Measurements from ENCODE around the gene TBC1D22A.

TBC1D22A gene

DNA sequence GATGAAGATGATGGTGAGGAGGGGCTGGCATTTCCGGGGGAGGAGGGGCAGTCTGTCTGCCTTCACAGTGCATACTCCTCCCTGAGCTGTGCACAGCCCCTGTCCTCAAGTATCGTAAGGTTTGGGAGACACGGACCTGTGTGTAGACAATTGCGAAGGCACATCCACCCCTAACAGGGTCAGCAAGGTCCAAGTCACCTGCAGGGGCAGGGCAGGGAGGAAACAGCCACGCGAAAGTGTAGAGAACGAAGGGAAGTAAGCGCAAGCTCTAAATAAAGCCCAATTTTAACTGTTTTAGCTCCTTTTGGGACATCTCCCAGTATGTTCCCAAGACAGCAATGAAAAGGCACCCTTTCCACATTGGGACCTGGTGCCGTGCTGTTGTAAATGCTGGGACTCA is 448.2 kb downstream of the TBC1D22A start:
- H3K27ac ChIP-seq (ENCODE audit: low read length): no peak overlapping the region
- no peaks in the 10 kb centered on the region for H3K27me3 ChIP-seq (ENCODE audit: insufficient read depth, low read length)
- no peak overlapping the region for H3K4me3 ChIP-seq (ENCODE audit: low read length)
- H3K36me3 ChIP-seq (ENCODE audit: insufficient read depth, low read depth, low read length): no peaks in the 10 kb centered on the region
- H3K4me1 ChIP-seq (ENCODE audit: insufficient read depth, low read length): no peaks in the 10 kb centered on the region
- peaks cover 13% of the 10 kb centered on the region; the same call in 1 of the 2 replicates for H3K9me3 ChIP-seq (ENCODE audit: insufficient read depth, low read depth, low read length)
- H3K9ac ChIP-seq (ENCODE audit: low read depth, low read length): no peak overlapping the region

DNA sequence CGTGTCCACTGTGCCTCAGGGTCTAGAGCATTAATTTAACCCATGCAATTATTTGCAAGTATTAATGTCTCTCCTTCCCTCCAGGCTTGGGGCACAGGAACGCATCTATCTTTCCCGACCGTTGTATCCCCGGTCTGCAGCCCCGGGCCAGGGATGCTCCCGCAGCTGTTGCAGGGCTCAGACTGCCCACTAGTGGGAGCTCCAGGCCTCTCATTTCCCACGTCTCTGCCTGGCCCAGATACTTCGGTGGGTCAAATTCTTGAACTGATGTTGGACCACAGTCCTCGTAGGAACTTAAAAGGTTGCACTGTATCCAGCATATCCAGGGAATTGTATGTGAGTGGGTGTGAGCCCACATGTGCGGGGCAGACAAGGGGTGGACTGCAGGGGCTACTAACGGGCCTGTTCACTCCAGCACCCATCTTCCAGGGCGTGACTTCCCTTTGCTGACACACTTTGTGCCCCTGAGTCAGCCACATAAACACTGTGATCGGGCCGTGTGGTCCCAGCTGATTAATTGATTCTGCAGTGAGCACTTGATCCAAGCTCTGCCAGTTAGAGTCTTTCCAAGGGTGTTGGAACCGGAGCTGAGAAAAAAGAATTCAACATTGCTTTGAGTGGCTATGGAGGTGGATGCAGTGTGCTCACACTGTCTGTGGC is 451.3 kb downstream of the TBC1D22A start:
- no peak overlapping the region for H3K27ac ChIP-seq (ENCODE audit: low read length)
- H3K36me3 ChIP-seq (ENCODE audit: insufficient read depth, low read depth, low read length): no peaks in the 10 kb centered on the region
- no peak overlapping the region for H3K4me3 ChIP-seq (ENCODE audit: low read length)
- H3K27me3 ChIP-seq (ENCODE audit: insufficient read depth, low read length): no peaks in the 10 kb centered on the region
- no peak overlapping the region for H3K9ac ChIP-seq (ENCODE audit: low read depth, low read length)
- H3K4me1 ChIP-seq (ENCODE audit: insufficient read depth, low read length): no peaks in the 10 kb centered on the region
- peaks cover 13% of the 10 kb centered on the region; the same call in 1 of the 2 replicates for H3K9me3 ChIP-seq (ENCODE audit: insufficient read depth, low read depth, low read length)

DNA sequence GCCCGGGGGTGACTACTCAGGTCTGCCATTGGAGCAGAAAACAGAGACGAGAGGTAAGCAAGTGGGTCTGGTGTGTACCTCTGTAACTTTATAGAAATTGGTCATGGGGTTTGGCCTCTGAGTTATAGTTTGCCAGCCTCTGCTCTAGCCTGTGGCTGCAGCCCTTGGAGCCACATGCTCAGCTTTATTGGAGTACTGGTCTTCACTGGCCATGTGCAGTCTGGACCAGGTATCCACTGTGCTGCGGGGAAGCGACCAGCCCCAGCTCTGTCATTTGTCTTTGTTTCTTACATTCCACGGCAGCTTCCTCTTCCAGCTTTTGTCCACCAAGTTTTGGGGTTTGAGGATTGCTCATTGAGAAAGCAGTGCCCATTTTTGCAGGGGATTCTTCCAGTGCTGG is 453.4 kb downstream of the TBC1D22A start:
- Histone ChIP-seq H3K4me1 (ENCODE audit: insufficient read depth, low read length) (no peaks in the 10 kb centered on the region), H3K27me3 (ENCODE audit: insufficient read depth, low read length) (no peaks in the 10 kb centered on the region), H3K27ac (ENCODE audit: low read length) (no peak overlapping the region), H3K36me3 (ENCODE audit: insufficient read depth, low read depth, low read length) (no peaks in the 10 kb centered on the region), H3K4me3 (ENCODE audit: low read length) (no peak overlapping the region), H3K9me3 (ENCODE audit: insufficient read depth, low read depth, low read length) (peaks cover 16% of the 10 kb centered on the region; the same call in 1 of the 2 replicates), H3K9ac (ENCODE audit: low read depth, low read length) (no peak overlapping the region)

DNA sequence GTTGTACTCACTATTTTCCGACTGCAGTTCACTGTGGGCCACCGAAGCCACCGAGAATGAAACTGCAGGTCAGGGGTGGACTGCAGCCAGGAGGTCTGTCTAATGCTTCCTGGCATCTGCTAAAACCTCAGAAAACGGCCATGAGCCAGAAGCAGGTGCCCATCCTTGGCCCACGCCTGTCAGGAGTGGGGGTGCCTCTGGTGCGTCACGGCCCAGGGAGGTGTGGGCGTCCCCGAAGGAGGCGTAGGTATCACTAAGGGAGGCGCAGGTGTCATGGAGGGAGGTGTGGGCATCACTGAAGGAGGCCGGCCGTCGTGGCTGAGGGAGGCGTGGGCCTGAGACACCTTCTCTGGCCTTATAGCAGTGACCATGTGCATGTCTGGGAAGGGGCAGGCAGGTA is 456.2 kb downstream of the TBC1D22A start:
- Histone ChIP-seq H3K4me3 (ENCODE audit: low read length) (no peak overlapping the region), H3K36me3 (ENCODE audit: insufficient read depth, low read depth, low read length) (no peaks in the 10 kb centered on the region), H3K4me1 (ENCODE audit: insufficient read depth, low read length) (no peaks in the 10 kb centered on the region), H3K27ac (ENCODE audit: low read length) (no peak overlapping the region), H3K9me3 (ENCODE audit: insufficient read depth, low read depth, low read length) (0 out of 2 replicates have a peak, but pooled peaks cover 3% of the 10 kb centered on the region), H3K9ac (ENCODE audit: low read depth, low read length) (no peak overlapping the region), H3K27me3 (ENCODE audit: insufficient read depth, low read length) (no peaks in the 10 kb centered on the region)

DNA sequence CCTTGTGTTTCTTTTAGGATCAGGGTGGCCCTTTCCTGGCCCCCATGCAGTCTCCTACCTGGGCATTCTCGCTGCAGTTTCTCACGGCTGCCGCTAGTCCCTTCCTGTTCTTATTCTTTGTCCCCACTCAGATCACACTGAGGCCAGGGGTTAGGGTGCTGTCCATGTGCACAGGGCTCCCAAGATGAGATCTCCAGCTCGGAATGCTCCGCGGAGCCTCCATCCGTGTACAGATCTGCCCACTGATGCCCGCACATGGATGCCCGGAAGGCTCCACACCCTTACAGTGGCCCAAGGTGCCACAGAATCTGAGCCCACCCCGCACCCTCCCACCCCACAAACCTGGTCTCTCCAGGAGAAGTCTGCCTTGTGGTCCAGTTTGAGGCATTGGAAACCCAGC is 457.3 kb downstream of the TBC1D22A start:
- 0 out of 2 replicates have a peak, but pooled peaks cover 3% of the 10 kb centered on the region for H3K9me3 ChIP-seq (ENCODE audit: insufficient read depth, low read depth, low read length)

DNA sequence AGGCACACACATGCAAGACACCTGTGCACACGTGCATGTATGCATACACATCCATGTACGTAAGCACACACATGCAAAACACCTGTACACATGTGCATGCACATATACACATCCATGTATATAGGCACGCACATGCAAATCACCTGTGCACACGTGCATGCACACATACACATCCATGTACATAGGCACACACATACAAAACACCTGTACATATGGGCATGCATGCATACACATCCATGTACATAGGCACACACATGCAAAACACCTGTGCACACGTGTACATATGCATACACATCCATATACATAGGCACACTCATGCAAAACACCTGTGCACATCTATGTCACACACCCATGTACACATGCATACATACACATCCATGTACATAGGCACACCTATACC is 458.3 kb downstream of the TBC1D22A start:
- Histone ChIP-seq H3K27ac (ENCODE audit: low read length) (no peak overlapping the region), H3K9me3 (ENCODE audit: insufficient read depth, low read depth, low read length) (0 out of 2 replicates have a peak, but pooled peaks cover 3% of the 10 kb centered on the region), H3K36me3 (ENCODE audit: insufficient read depth, low read depth, low read length) (no peaks in the 10 kb centered on the region)

More for the DNA sequence above, 457.3 kb downstream of the TBC1D22A start:
- Histone ChIP-seq H3K4me3 (ENCODE audit: low read length) (no peak overlapping the region), H3K9ac (ENCODE audit: low read depth, low read length) (no peak overlapping the region), H3K36me3 (ENCODE audit: insufficient read depth, low read depth, low read length) (no peaks in the 10 kb centered on the region), H3K4me1 (ENCODE audit: insufficient read depth, low read length) (no peaks in the 10 kb centered on the region), H3K27me3 (ENCODE audit: insufficient read depth, low read length) (no peaks in the 10 kb centered on the region), H3K27ac (ENCODE audit: low read length) (no peak overlapping the region)

DNA sequence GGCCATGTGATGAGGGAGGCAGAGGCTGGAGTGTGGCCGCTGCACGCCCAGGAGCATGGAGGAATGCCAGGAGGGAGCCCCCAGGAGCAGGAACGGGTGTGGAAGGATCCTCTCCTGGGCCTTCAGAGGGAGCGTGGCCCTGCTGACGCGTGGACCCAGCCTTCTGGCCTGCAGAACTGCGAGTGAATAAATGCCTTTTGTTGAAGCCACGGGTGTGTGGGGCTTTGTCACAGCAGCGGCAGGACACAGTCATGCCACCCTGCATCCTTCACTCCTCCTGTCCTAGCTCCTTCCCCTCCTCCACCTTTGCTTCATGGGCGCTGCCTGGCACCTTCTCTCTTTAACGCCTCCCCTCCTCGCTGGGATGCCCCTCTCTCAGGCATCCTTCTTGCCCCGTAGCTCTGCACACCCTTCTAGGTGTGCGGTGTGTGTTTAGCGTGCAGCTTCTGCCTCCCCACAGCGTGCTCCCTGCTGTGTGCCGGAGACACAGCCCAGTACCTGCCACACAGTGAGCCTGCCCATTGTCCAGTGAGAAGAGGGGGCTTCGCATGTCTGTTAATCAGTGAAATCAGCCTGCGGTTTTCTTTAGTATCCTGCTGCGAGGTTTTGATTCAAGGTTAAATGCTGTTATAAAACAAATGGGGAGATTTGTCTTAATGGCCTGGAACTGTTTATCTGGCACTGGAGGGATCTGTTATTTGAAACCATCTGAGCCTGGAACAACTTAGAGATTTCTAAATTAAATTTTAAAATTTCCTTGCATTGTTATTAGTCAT is 459.6 kb downstream of the TBC1D22A start:
- Histone ChIP-seq H3K9ac (ENCODE audit: low read depth, low read length) (no peak overlapping the region), H3K27me3 (ENCODE audit: insufficient read depth, low read length) (no peaks in the 10 kb centered on the region), H3K4me1 (ENCODE audit: insufficient read depth, low read length) (no peaks in the 10 kb centered on the region), H3K9me3 (ENCODE audit: insufficient read depth, low read depth, low read length) (0 out of 2 replicates have a peak, but pooled peaks cover 3% of the 10 kb centered on the region), H3K27ac (ENCODE audit: low read length) (no peak overlapping the region), H3K4me3 (ENCODE audit: low read length) (no peak overlapping the region), H3K36me3 (ENCODE audit: insufficient read depth, low read depth, low read length) (no peaks in the 10 kb centered on the region)

More for the DNA sequence above, 458.3 kb downstream of the TBC1D22A start:
- Histone ChIP-seq H3K4me3 (ENCODE audit: low read length) (no peak overlapping the region), H3K4me1 (ENCODE audit: insufficient read depth, low read length) (no peaks in the 10 kb centered on the region), H3K9ac (ENCODE audit: low read depth, low read length) (no peak overlapping the region), H3K27me3 (ENCODE audit: insufficient read depth, low read length) (no peaks in the 10 kb centered on the region)
